ENCODE measurements around the gene OR52E8.

DNA sequence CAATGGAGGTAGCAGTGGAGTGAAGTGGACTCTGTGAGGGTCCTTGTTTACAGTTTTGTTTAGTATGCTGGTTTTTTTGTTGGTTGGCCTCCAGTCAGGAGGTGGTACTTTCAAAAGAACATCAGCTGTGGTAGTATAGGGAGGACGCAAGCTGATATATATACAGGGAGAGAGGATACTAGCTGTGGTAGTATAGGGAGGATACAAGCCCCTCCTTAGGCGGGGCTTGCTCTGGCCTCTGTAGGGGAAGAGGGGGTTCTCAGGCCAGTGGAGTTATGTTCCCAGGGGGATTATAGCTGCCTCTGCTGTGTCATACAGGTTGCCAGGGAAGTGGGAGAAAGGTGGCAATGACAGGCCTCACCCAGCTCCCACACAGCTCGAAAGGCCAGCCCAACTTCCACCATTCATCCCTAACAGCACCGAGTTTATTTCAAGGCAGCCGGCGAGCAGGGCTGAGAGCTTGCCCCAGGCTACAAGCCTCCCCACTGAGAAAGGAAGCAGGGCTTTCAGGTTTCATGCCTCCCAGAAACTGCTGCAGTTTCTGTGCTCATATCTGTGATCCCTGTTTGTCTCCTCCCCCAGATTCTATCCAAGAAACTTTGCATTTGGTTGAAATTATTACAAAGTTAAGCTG lies 26.2 kb downstream of the OR52E8 start:
- TF ChIP-seq, protein P1, sequence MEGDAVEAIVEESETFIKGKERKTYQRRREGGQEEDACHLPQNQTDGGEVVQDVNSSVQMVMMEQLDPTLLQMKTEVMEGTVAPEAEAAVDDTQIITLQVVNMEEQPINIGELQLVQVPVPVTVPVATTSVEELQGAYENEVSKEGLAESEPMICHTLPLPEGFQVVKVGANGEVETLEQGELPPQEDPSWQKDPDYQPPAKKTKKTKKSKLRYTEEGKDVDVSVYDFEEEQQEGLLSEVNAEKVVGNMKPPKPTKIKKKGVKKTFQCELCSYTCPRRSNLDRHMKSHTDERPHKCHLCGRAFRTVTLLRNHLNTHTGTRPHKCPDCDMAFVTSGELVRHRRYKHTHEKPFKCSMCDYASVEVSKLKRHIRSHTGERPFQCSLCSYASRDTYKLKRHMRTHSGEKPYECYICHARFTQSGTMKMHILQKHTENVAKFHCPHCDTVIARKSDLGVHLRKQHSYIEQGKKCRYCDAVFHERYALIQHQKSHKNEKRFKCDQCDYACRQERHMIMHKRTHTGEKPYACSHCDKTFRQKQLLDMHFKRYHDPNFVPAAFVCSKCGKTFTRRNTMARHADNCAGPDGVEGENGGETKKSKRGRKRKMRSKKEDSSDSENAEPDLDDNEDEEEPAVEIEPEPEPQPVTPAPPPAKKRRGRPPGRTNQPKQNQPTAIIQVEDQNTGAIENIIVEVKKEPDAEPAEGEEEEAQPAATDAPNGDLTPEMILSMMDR (IDR thresholded peaks at IDR 0.05) = no peak
- no peak for TF ChIP-seq EP300 (IDR thresholded peaks at IDR 0.05)
